RKO (cell line): ENCODE measurements around the gene DECR2.
"Not testable (repeated sequence)": the region's sequence is repeated elsewhere in the genome, so short reads cannot be mapped to it uniquely, and the experiment has no call there.

Source experiments
- DNase-seq: peaks from one replicate; pipeline ENCODE4 v3.0.0-alpha.2; 2016; ENCODE audit warnings: low spot score

DECR2 gene

DNA sequence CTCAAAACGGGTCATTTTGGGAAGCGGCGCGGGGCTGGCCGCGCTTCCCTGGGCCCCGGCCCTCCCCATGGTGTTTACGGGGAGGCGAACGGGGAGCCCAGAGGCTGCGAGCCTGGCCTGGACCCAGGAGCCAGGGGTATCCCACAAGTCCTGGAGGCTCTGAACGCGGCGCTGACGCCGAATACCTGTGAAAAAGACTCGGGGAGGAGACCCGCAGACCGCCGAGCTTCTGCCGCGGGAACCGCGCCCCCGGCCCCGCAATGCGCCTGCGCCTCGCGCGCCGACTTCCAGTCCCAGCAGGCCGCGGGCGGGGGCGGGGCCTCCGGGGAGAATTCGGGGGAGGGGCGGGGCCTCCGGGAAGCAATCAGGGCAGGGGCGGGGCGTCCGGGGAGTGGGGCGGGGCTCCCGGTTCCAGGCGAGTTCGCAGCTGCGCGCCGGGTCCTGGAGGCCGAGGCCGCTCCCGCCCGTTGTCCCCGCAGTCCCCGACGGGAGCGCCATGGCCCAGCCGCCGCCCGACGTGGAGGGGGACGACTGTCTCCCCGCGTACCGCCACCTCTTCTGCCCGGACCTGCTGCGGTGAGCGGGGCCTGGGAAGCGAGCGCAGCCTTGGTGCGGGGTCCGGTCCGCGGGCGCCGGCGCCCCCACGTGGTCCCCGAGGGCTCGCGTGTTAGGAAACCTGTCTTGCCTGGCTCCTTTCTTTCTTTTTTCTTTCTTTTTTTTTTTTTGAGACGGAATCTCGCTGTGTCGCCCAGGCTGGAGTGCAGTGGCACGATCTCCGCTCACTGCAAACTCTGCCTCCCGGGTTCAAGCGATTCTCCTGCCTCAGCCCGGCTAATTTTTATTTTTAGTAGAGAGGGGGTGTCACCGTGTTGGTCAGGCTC is at the start of gene DECR2:
Gene DECR2 (plus strand): TSS at position 418 of the 881 bp plus-strand sequence. CDS start 79 bp downstream, at position 497.
- peak; percentile 88 for DNase-seq

GRCh38 chr16:352547-353403 is 48.9 kb upstream of the DECR2 start, which contains the start of gene AXIN1:
Gene AXIN1 (minus strand): TSS chr16:352723. CDS start chr16:347025, 5,698 bp downstream.
- peak; percentile 97 for DNase-seq

GRCh38 chr16:353404-354290 is 48.0 kb upstream of the DECR2 start:
- DNase-seq, result no peak

GRCh38 chr16:354291-354881 is 47.3 kb upstream of the DECR2 start:
- no peak for DNase-seq

DNA sequence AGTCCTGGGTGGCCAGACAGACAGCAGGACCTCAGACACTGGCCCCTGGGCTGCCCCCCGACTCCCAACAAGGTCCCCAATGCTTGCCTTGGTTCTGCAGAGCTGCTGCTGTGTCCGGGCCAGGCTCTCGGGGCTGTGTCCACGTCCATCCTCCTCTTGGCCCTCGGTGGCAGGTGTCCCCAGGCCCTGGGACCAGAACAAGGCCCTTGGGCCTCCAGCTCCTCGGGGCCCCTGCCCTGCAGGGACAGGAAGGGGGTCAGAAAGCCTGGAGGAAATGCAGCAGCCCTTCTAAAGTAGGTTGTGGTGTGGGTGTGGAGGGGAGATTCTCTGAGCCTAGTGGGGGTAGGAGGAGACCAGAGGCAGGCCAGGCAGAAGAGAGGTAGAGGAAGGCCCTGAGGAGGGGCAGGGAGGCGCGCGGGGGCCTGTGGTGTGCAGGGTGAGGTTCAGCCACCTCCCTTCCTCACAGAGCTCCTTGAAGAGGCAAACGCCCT is 46.7 kb upstream of the DECR2 start:
- DNase-seq, result no peak

GRCh38 chr16:356741-357140 is 44.9 kb upstream of the DECR2 start:
- DNase-seq, result no peak

- DNase-seq, result no peak
Measured at GRCh38 chr16:359067-359763, 42.5 kb upstream of the DECR2 start.

GRCh38 chr16:359871-360697 is 41.6 kb upstream of the DECR2 start:
- DNase-seq, result no peak

DNA sequence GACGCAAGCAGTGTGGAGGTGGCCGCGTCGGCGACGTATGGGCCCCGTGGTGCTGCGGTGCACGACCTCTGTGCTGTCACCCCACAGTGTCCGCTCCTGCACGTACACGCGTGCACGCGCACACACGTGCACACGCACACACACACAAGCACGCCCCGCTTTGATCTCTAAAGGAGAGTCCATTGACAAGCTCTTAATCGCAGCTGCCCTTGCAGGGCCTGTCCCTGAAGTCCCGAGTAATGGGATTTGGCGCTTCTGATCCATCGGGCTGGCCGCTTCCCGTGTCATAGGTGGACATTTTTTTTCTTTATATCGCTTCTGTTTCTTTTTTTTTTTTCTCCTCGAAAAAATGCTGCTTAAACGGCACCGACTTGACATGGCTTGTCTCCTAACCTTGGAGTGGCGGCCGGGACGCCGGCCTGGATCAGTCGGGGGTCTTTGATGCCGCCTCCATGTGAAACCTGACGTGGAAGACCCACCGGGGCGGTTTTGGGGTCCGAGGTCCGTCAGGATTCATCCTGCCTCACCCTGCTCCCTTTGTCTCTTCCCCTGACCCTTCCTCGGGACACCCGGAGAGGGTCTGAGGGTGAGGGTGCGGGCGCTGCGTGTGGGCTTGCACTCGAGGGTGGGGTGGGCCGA is 40.9 kb upstream of the DECR2 start:
- no peak for DNase-seq

DNA sequence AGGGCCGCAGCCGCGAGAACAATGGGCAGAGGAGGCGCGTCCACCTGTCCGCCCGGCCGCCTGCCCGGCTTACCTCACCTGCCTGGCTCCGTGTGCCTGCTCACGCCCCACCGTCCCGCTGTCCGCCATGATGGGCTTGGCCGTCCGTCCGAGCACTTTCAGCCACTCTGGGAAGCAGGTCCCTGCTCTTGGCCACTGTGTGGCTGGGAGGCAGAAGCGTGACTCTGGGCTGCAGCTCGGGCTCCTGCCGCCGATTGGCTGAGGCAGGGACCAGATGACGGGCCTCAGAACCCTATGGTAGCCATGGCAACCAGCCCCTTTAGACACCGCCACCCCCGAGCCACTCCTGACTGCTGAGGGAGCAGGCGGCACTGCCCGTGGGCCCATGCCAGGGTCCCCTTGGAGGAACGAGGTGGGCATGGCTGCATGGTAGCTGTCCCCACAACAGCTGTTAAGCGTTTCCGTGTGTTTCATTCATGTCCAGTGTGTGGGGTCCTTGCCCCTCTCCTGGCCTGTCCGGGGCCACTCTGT is 40.3 kb upstream of the DECR2 start:
- DNase-seq, result no peak

- DNase-seq, result peak; percentile 83
Measured at GRCh38 chr16:361872-362701, 39.6 kb upstream of the DECR2 start.

- DNase-seq, result not testable (repeated sequence)
Measured at GRCh38 chr16:362702-362999, 39.0 kb upstream of the DECR2 start.

GRCh38 chr16:363110-363765 is 38.4 kb upstream of the DECR2 start:
- no peak for DNase-seq

DNA sequence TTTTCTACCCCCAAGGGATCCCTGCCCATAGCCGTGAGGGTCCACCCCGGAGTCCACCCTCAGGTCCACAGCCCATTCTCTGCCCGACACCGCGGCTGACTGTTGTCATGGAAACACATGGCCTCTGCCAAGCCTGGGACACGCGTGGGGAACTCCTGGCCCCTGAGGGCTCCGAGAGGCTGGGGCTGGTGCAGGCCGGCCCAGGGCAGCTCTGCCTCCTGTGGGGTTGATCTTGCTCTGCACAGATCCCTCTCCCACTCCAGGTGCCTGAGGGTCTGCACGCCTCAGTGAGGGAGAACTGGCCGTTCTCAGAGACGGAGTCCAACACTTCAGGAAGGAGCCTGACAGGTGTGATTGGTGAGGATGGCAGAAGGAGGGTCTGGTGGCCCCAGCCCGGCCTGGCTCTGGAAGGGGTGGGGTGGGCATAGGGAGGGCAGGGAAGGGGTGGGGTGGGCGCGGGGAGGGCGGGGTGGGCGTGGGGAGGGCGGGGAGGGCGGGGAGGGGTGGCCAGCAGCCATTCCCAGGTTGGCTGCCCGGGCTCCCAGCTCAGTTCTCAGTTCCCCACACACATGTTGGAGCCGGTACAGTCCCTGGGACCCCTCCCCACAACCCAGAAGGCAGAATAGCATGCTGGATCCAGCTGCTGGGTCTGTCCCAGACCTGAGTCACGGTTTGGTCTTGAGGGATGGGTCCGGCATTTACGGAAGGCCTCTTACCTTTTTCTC is 37.8 kb upstream of the DECR2 start:
- DNase-seq, result no peak

- DNase-seq, result no peak
Measured at GRCh38 chr16:364595-365491, 36.8 kb upstream of the DECR2 start.

DNA sequence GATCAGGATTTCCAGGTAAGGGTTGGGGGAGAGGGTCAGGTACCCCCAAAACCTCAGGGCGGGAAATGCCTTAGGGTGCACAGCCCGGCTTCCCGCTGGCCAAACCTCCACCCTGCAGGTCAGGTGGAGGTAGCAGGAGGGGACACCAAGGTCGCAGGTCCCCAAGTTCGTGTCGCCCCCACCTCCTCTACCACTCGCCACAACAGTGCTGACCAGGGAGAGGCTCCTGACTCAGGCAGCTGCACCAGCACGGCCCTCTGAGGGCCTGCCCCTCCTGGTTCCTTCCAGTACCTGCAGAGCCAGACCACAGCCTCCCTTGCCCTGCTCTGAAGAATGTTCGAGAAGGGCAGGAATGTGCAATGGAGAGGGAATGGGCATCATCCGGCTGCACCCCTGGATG is 35.2 kb upstream of the DECR2 start:
- DNase-seq, result no peak
